ENCODE measurements around the gene PACRG.

PACRG gene

GRCh38 chr6:163149279-163149848 lies 421.6 kb downstream of the PACRG start:
- Histone ChIP-seq H3K27ac (ENCODE audit: low read depth, low read length, severe bottlenecking) (no peak overlapping the region), H3K4me3 (ENCODE audit: extremely low read depth, insufficient read depth, low read length, poor library complexity, severe bottlenecking) (no peak overlapping the region), H3K36me3 (ENCODE audit: control insufficient read depth, insufficient read depth, low read length) (no peaks in the 10 kb centered on the region), H3K4me1 (ENCODE audit: control insufficient read depth, insufficient read depth, low read length, poor library complexity, severe bottlenecking) (no peaks in the 10 kb centered on the region), H3K9me3 (ENCODE audit: control insufficient read depth, low read length) (no peaks in the 10 kb centered on the region)
- 95 to 97% methylated on average over 28 to 34 of the region's 35 CpGs for WGBS, 2 experiments (ENCODE audit: insufficient coverage in 2 of 2)

- H3K27ac ChIP-seq (ENCODE audit: low read depth, low read length, severe bottlenecking): no peak overlapping the region
- WGBS, 2 experiments (ENCODE audit: insufficient coverage in 2 of 2): 0% methylated on average over 1 of the region's 6 CpGs; no CpG with 5 or more reads in 1 of the 2 experiments
Observed at GRCh38 chr6:163151212-163151611, 423.4 kb downstream of the PACRG start.

GRCh38 chr6:163152701-163153100 lies 424.9 kb downstream of the PACRG start:
- Histone ChIP-seq H3K4me3 (ENCODE audit: extremely low read depth, insufficient read depth, low read length, poor library complexity, severe bottlenecking) (no peak overlapping the region), H3K36me3 (ENCODE audit: control insufficient read depth, insufficient read depth, low read length) (no peaks in the 10 kb centered on the region), H3K9me3 (ENCODE audit: control insufficient read depth, low read length) (no peaks in the 10 kb centered on the region), H3K27ac (ENCODE audit: low read depth, low read length, severe bottlenecking) (no peak overlapping the region), H3K4me1 (ENCODE audit: control insufficient read depth, insufficient read depth, low read length, poor library complexity, severe bottlenecking) (no peaks in the 10 kb centered on the region)
- WGBS, 2 experiments (ENCODE audit: insufficient coverage in 2 of 2): 91 to 93% methylated on average over 2 to 5 of the region's 6 CpGs

More at GRCh38 chr6:163151212-163151611, 423.4 kb downstream of the PACRG start:
- H3K4me3 ChIP-seq (ENCODE audit: extremely low read depth, insufficient read depth, low read length, poor library complexity, severe bottlenecking): no peak overlapping the region
- no peaks in the 10 kb centered on the region for H3K9me3 ChIP-seq (ENCODE audit: control insufficient read depth, low read length)
- H3K36me3 ChIP-seq (ENCODE audit: control insufficient read depth, insufficient read depth, low read length): no peaks in the 10 kb centered on the region
- H3K4me1 ChIP-seq (ENCODE audit: control insufficient read depth, insufficient read depth, low read length, poor library complexity, severe bottlenecking): no peaks in the 10 kb centered on the region

- no peak overlapping the region for H3K4me3 ChIP-seq (ENCODE audit: extremely low read depth, insufficient read depth, low read length, poor library complexity, severe bottlenecking)
- no peaks in the 10 kb centered on the region for H3K9me3 ChIP-seq (ENCODE audit: control insufficient read depth, low read length)
- no peaks in the 10 kb centered on the region for H3K36me3 ChIP-seq (ENCODE audit: control insufficient read depth, insufficient read depth, low read length)
- no peaks in the 10 kb centered on the region for H3K4me1 ChIP-seq (ENCODE audit: control insufficient read depth, insufficient read depth, low read length, poor library complexity, severe bottlenecking)
- WGBS, 2 experiments (ENCODE audit: insufficient coverage in 2 of 2): no CpG with 5 or more reads among the region's 1 CpG
- H3K27ac ChIP-seq (ENCODE audit: low read depth, low read length, severe bottlenecking): no peak overlapping the region
Observed at GRCh38 chr6:163159110-163159509, 431.3 kb downstream of the PACRG start.

- no peaks in the 10 kb centered on the region for H3K36me3 ChIP-seq (ENCODE audit: control insufficient read depth, insufficient read depth, low read length)
- no peaks in the 10 kb centered on the region for H3K4me1 ChIP-seq (ENCODE audit: control insufficient read depth, insufficient read depth, low read length, poor library complexity, severe bottlenecking)
- H3K9me3 ChIP-seq (ENCODE audit: control insufficient read depth, low read length): no peaks in the 10 kb centered on the region
- H3K4me3 ChIP-seq (ENCODE audit: extremely low read depth, insufficient read depth, low read length, poor library complexity, severe bottlenecking): no peak overlapping the region
- H3K27ac ChIP-seq (ENCODE audit: low read depth, low read length, severe bottlenecking): no peak overlapping the region
- 75 to 94% methylated on average over 5 to 8 of the region's 10 CpGs for WGBS, 2 experiments (ENCODE audit: insufficient coverage in 2 of 2)
Observed at GRCh38 chr6:163159689-163160088, 431.9 kb downstream of the PACRG start.

GRCh38 chr6:163162007-163162873 lies 434.5 kb downstream of the PACRG start:
- no peak overlapping the region for H3K4me3 ChIP-seq (ENCODE audit: extremely low read depth, insufficient read depth, low read length, poor library complexity, severe bottlenecking)
- H3K4me1 ChIP-seq (ENCODE audit: control insufficient read depth, insufficient read depth, low read length, poor library complexity, severe bottlenecking): no peaks in the 10 kb centered on the region
- no peaks in the 10 kb centered on the region for H3K36me3 ChIP-seq (ENCODE audit: control insufficient read depth, insufficient read depth, low read length)
- H3K27ac ChIP-seq (ENCODE audit: low read depth, low read length, severe bottlenecking): no peak overlapping the region
- no peaks in the 10 kb centered on the region for H3K9me3 ChIP-seq (ENCODE audit: control insufficient read depth, low read length)
- 90 to 93% methylated on average over 11 of the region's 11 CpGs for WGBS, 2 experiments (ENCODE audit: insufficient coverage in 2 of 2)

GRCh38 chr6:163162874-163163213 lies 435.1 kb downstream of the PACRG start:
- Histone ChIP-seq H3K4me3 (ENCODE audit: extremely low read depth, insufficient read depth, low read length, poor library complexity, severe bottlenecking) (no peak overlapping the region), H3K36me3 (ENCODE audit: control insufficient read depth, insufficient read depth, low read length) (no peaks in the 10 kb centered on the region), H3K4me1 (ENCODE audit: control insufficient read depth, insufficient read depth, low read length, poor library complexity, severe bottlenecking) (no peaks in the 10 kb centered on the region), H3K9me3 (ENCODE audit: control insufficient read depth, low read length) (no peaks in the 10 kb centered on the region), H3K27ac (ENCODE audit: low read depth, low read length, severe bottlenecking) (no peak overlapping the region)
- WGBS, 2 experiments (ENCODE audit: insufficient coverage in 2 of 2): 84 to 86% methylated on average over 5 to 6 of the region's 6 CpGs

- no peaks in the 10 kb centered on the region for H3K36me3 ChIP-seq (ENCODE audit: control insufficient read depth, insufficient read depth, low read length)
- no peak overlapping the region for H3K27ac ChIP-seq (ENCODE audit: low read depth, low read length, severe bottlenecking)
- WGBS, 2 experiments (ENCODE audit: insufficient coverage in 2 of 2): 91 to 92% methylated on average over 6 to 7 of the region's 9 CpGs
Observed at GRCh38 chr6:163164175-163164900, 436.6 kb downstream of the PACRG start.

GRCh38 chr6:163165155-163165910 lies 437.6 kb downstream of the PACRG start:
- 94 to 97% methylated on average over 13 to 18 of the region's 22 CpGs for WGBS, 2 experiments (ENCODE audit: insufficient coverage in 2 of 2)
- Histone ChIP-seq H3K9me3 (ENCODE audit: control insufficient read depth, low read length) (no peaks in the 10 kb centered on the region), H3K36me3 (ENCODE audit: control insufficient read depth, insufficient read depth, low read length) (no peaks in the 10 kb centered on the region)

More at GRCh38 chr6:163164175-163164900, 436.6 kb downstream of the PACRG start:
- Histone ChIP-seq H3K4me3 (ENCODE audit: extremely low read depth, insufficient read depth, low read length, poor library complexity, severe bottlenecking) (no peak overlapping the region), H3K4me1 (ENCODE audit: control insufficient read depth, insufficient read depth, low read length, poor library complexity, severe bottlenecking) (no peaks in the 10 kb centered on the region), H3K9me3 (ENCODE audit: control insufficient read depth, low read length) (no peaks in the 10 kb centered on the region)

GRCh38 chr6:163165922-163166321 lies 438.1 kb downstream of the PACRG start:
- 95 to 97% methylated on average over 12 of the region's 14 CpGs for WGBS, 2 experiments (ENCODE audit: insufficient coverage in 2 of 2)
- no peaks in the 10 kb centered on the region for H3K9me3 ChIP-seq (ENCODE audit: control insufficient read depth, low read length)
- no peaks in the 10 kb centered on the region for H3K36me3 ChIP-seq (ENCODE audit: control insufficient read depth, insufficient read depth, low read length)
- H3K4me3 ChIP-seq (ENCODE audit: extremely low read depth, insufficient read depth, low read length, poor library complexity, severe bottlenecking): no peak overlapping the region
- no peak overlapping the region for H3K27ac ChIP-seq (ENCODE audit: low read depth, low read length, severe bottlenecking)
- H3K4me1 ChIP-seq (ENCODE audit: control insufficient read depth, insufficient read depth, low read length, poor library complexity, severe bottlenecking): no peaks in the 10 kb centered on the region

More at GRCh38 chr6:163165155-163165910, 437.6 kb downstream of the PACRG start:
- no peak overlapping the region for H3K4me3 ChIP-seq (ENCODE audit: extremely low read depth, insufficient read depth, low read length, poor library complexity, severe bottlenecking)
- no peaks in the 10 kb centered on the region for H3K4me1 ChIP-seq (ENCODE audit: control insufficient read depth, insufficient read depth, low read length, poor library complexity, severe bottlenecking)
- H3K27ac ChIP-seq (ENCODE audit: low read depth, low read length, severe bottlenecking): no peak overlapping the region

Data from mesodermal cell (in vitro differentiated cells).